Keratinocyte (primary cell): Measurements from ENCODE around the gene AGXT2.

Experiments used
- EZH2 ChIP-seq: IDR thresholded peaks from one replicate; pipeline ENCODE4 v1.6.1; 2012; ENCODE audit warnings: inconsistent platforms, mild to moderate bottlenecking, low read length, moderate library complexity
- TF ChIP-seq, protein P1 (sequence below), 3 experiments: IDR thresholded peaks in 1 of 3; conservative IDR thresholded peaks in 1 of 3; optimal IDR thresholded peaks in 1 of 3; 2 replicates in 2 of 3; 3 replicates in 1 of 3; pipeline versions ENCODE3 to v1.5.1; 2011; ENCODE audit warnings: low read length in 3 of 3, mild to moderate bottlenecking in 3 of 3, moderate library complexity in 2 of 3, control low read depth in 1 of 3, inconsistent platforms in 1 of 3; ENCODE audit not compliant: insufficient read depth in 2 of 3; ENCODE audit errors: extremely low read depth in 1 of 3

DNA sequence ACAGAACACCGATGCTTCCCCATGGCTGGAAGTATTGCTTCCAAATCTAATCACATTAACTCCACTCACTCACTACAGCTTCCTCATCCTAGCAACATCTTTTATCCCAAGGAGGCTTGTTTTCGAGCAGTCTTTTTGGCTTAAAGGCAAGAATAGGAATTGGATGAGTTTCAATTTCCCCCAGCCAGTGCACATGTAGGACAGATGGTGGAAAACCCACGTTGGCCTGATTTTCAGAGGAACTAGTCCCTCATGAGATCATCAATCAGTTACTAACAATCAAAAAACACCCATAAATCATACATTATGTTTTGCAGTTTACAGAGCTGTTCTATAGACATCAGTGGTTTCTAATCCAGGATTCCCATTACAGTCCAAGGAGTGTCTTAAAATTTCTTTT is 48.5 kb upstream of the AGXT2 start:
- TF ChIP-seq, protein P1, sequence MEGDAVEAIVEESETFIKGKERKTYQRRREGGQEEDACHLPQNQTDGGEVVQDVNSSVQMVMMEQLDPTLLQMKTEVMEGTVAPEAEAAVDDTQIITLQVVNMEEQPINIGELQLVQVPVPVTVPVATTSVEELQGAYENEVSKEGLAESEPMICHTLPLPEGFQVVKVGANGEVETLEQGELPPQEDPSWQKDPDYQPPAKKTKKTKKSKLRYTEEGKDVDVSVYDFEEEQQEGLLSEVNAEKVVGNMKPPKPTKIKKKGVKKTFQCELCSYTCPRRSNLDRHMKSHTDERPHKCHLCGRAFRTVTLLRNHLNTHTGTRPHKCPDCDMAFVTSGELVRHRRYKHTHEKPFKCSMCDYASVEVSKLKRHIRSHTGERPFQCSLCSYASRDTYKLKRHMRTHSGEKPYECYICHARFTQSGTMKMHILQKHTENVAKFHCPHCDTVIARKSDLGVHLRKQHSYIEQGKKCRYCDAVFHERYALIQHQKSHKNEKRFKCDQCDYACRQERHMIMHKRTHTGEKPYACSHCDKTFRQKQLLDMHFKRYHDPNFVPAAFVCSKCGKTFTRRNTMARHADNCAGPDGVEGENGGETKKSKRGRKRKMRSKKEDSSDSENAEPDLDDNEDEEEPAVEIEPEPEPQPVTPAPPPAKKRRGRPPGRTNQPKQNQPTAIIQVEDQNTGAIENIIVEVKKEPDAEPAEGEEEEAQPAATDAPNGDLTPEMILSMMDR (optimal IDR thresholded peaks at IDR 0.05 in 1 of 3, IDR thresholded peaks at IDR 0.05 in 1 of 3, conservative IDR thresholded peaks at IDR 0.05 in 1 of 3; ENCODE audit: extremely low read depth in 1 of 3, insufficient read depth in 2 of 3, low read length in 3 of 3), result no peak
- TF ChIP-seq EZH2, result no peak
